Measurements from ENCODE around the gene DDX10.
"Not testable (repeated sequence)": the region's sequence is repeated elsewhere in the genome, so short reads cannot be mapped to it uniquely, and the experiment has no call there.

The DDX10 gene

DNA sequence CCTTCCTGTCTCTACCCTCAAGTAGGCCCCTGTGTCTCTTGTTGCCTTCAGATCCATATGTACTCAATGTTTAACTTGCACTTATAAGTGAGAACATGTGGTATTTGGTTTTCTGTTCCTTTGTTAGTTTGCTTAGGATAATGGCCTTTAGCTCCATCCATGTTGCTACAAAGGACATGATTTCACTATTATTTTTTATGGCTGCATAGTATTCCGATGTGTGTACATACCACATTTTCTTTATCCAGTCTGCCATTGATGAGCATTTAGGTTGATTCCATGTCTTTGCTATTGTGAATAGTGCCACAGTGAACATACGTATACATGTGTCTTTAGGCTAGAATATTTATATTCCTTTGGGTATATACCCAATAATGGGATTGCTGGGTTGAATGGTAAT lies 75.3 kb downstream of the DDX10 start:
- not testable (repeated sequence) for H3K4ac ChIP-seq (ENCODE audit: low read length); DNase-seq (ENCODE audit: low spot score); H4K91ac ChIP-seq (ENCODE audit: low read depth, low read length, poor library complexity); H3K9ac ChIP-seq (ENCODE audit: low read depth, low read length, poor library complexity); H2BK120ac ChIP-seq (ENCODE audit: low read depth, low read length); H3K79me1 ChIP-seq (ENCODE audit: low read depth, low read length); H2BK15ac ChIP-seq (ENCODE audit: low read length); H3K4me3 ChIP-seq (ENCODE audit: low read length in 2 of 2); H3K23ac ChIP-seq (ENCODE audit: low read depth, low read length, poor library complexity); H3K27ac ChIP-seq (replicated peaks; ENCODE audit: low read length); H2BK5ac ChIP-seq (ENCODE audit: low read length); H4K8ac ChIP-seq (ENCODE audit: low read depth, low read length); H3K4me1 ChIP-seq (ENCODE audit: control insufficient read depth in 2 of 2, insufficient read depth in 1 of 2, low read depth in 1 of 2, low read length in 2 of 2); H2AK5ac ChIP-seq (ENCODE audit: low read depth, low read length); H3K27me3 ChIP-seq (ENCODE audit: control insufficient read depth in 3 of 3, insufficient read depth in 3 of 3, low read depth in 1 of 3, low read length in 3 of 3); H3K4me2 ChIP-seq (ENCODE audit: insufficient read depth, low read length, poor library complexity, severe bottlenecking); H3K36me3 ChIP-seq (replicated peaks in 1 of 2; ENCODE audit: control insufficient read depth in 2 of 2, insufficient read depth in 2 of 2, low read length in 2 of 2); H2AFZ ChIP-seq (ENCODE audit: low read length); H3K18ac ChIP-seq (ENCODE audit: low read length); H2BK12ac ChIP-seq (ENCODE audit: low read length); H3K14ac ChIP-seq (ENCODE audit: low read length)
- WGBS, 2 donors (ENCODE audit: extremely low coverage in 2 of 2, insufficient read length in 2 of 2, insufficient replicate concordance in 1 of 2) = no CpG with 5 or more reads among the region's 2 CpGs
- peaks cover 0 to 21% of the 10 kb centered on the region in 2 donors for H3K9me3 ChIP-seq (replicated peaks in 1 of 2; ENCODE audit: control insufficient read depth in 2 of 2, insufficient read depth in 1 of 2, low read depth in 1 of 2, low read length in 2 of 2)

DNA sequence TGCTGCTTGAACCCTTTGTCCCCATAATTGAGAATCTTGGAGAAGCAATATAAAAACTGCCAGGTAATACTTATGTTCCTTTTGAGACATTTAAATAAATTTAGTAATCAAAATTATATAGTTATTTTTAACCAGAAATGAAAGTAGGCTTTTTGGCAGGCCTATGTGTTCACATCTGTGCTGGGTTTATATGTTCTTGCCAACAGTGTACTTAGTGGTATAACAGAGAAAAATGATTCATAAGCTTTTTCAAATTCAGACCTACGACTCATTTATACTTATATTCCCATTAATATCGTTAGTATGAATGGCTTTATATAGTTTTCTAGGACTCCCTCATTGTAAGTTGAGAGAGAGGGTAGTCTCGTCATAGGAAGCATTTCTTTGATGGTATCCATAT lies 79.0 kb downstream of the DDX10 start:
- no peak overlapping the region for H2BK12ac ChIP-seq (ENCODE audit: low read length)
- no peak overlapping the region for H2AFZ ChIP-seq (ENCODE audit: low read length)
- no peaks in the 10 kb centered on the region for H3K27me3 ChIP-seq (ENCODE audit: control insufficient read depth in 3 of 3, insufficient read depth in 3 of 3, low read depth in 1 of 3, low read length in 3 of 3)
- no peak overlapping the region for H2BK5ac ChIP-seq (ENCODE audit: low read length)
- no peak overlapping the region for H4K8ac ChIP-seq (ENCODE audit: low read depth, low read length)
- no peak overlapping the region for H2BK15ac ChIP-seq (ENCODE audit: low read length)
- H3K4me2 ChIP-seq (ENCODE audit: insufficient read depth, low read length, poor library complexity, severe bottlenecking) = no peak overlapping the region
- no peak overlapping the region for H3K18ac ChIP-seq (ENCODE audit: low read length)
- no CpG with 5 or more reads among the region's 3 CpGs for WGBS, 2 donors (ENCODE audit: extremely low coverage in 2 of 2, insufficient read length in 2 of 2, insufficient replicate concordance in 1 of 2)
- H3K9me3 ChIP-seq (replicated peaks in 1 of 2; ENCODE audit: control insufficient read depth in 2 of 2, insufficient read depth in 1 of 2, low read depth in 1 of 2, low read length in 2 of 2) = peaks cover 0 to 15% of the 10 kb centered on the region in 2 donors
- no peaks in the 10 kb centered on the region for H3K36me3 ChIP-seq (replicated peaks in 1 of 2; ENCODE audit: control insufficient read depth in 2 of 2, insufficient read depth in 2 of 2, low read length in 2 of 2)
- H3K4me1 ChIP-seq (ENCODE audit: control insufficient read depth in 2 of 2, insufficient read depth in 1 of 2, low read depth in 1 of 2, low read length in 2 of 2) = no peaks in the 10 kb centered on the region
- H2BK120ac ChIP-seq (ENCODE audit: low read depth, low read length) = no peak overlapping the region
- H2AK5ac ChIP-seq (ENCODE audit: low read depth, low read length) = no peak overlapping the region
- no peak overlapping the region for H3K27ac ChIP-seq (replicated peaks; ENCODE audit: low read length)
- H3K79me1 ChIP-seq (ENCODE audit: low read depth, low read length) = no peaks in the 10 kb centered on the region
- H3K23ac ChIP-seq (ENCODE audit: low read depth, low read length, poor library complexity) = no peak overlapping the region
- H3K9ac ChIP-seq (ENCODE audit: low read depth, low read length, poor library complexity) = no peak overlapping the region
- DNase-seq (ENCODE audit: low spot score) = no peak
- H3K4ac ChIP-seq (ENCODE audit: low read length) = no peak overlapping the region
- H3K14ac ChIP-seq (ENCODE audit: low read length) = no peak overlapping the region
- H3K4me3 ChIP-seq (ENCODE audit: low read length in 2 of 2) = no peak overlapping the region
- no peak overlapping the region for H4K91ac ChIP-seq (ENCODE audit: low read depth, low read length, poor library complexity)

DNA sequence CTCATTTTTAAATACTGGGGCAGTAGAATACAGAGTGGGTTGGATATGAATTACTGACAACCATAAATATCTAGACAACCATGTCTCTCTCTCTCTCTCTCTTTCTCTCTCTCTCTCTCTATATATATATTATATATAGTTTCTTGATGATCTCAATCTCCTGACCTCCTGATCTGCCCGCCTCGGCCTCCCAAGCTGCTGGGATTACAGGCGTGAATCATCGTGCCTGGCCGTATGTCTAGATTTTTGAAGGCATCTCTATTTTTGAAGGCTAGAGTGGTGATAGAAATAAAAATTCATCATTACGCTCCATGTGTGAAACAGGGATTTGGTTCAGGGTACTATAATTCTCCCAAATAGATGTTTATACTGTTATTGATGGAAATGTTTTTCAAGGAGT lies 84.1 kb downstream of the DDX10 start:
- Histone ChIP-seq H3K4me1 (ENCODE audit: control insufficient read depth in 2 of 2, insufficient read depth in 1 of 2, low read depth in 1 of 2, low read length in 2 of 2) (no peaks in the 10 kb centered on the region), H3K23ac (ENCODE audit: low read depth, low read length, poor library complexity) (no peak overlapping the region), H4K91ac (ENCODE audit: low read depth, low read length, poor library complexity) (no peak overlapping the region), H3K4ac (ENCODE audit: low read length) (no peak overlapping the region), H2BK5ac (ENCODE audit: low read length) (no peak overlapping the region), H2BK15ac (ENCODE audit: low read length) (no peak overlapping the region), H3K4me3 (ENCODE audit: low read length in 2 of 2) (no peak overlapping the region), H3K27ac (replicated peaks; ENCODE audit: low read length) (no peak overlapping the region), H2AFZ (ENCODE audit: low read length) (no peak overlapping the region), H2BK120ac (ENCODE audit: low read depth, low read length) (no peak overlapping the region), H3K27me3 (ENCODE audit: control insufficient read depth in 3 of 3, insufficient read depth in 3 of 3, low read depth in 1 of 3, low read length in 3 of 3) (no peaks in the 10 kb centered on the region), H3K36me3 (replicated peaks in 1 of 2; ENCODE audit: control insufficient read depth in 2 of 2, insufficient read depth in 2 of 2, low read length in 2 of 2) (no peaks in the 10 kb centered on the region), H3K4me2 (ENCODE audit: insufficient read depth, low read length, poor library complexity, severe bottlenecking) (no peak overlapping the region), H3K14ac (ENCODE audit: low read length) (no peak overlapping the region), H3K18ac (ENCODE audit: low read length) (no peak overlapping the region), H4K8ac (ENCODE audit: low read depth, low read length) (no peak overlapping the region), H2BK12ac (ENCODE audit: low read length) (no peak overlapping the region), H3K9ac (ENCODE audit: low read depth, low read length, poor library complexity) (no peak overlapping the region), H2AK5ac (ENCODE audit: low read depth, low read length) (no peak overlapping the region), H3K9me3 (replicated peaks in 1 of 2; ENCODE audit: control insufficient read depth in 2 of 2, insufficient read depth in 1 of 2, low read depth in 1 of 2, low read length in 2 of 2) (no peaks in the 10 kb centered on the region), H3K79me1 (ENCODE audit: low read depth, low read length) (no peaks in the 10 kb centered on the region)
- DNase-seq (ENCODE audit: low spot score) = no peak
- WGBS, 2 donors (ENCODE audit: extremely low coverage in 2 of 2, insufficient read length in 2 of 2, insufficient replicate concordance in 1 of 2) = no CpG with 5 or more reads among the region's 6 CpGs

DNA sequence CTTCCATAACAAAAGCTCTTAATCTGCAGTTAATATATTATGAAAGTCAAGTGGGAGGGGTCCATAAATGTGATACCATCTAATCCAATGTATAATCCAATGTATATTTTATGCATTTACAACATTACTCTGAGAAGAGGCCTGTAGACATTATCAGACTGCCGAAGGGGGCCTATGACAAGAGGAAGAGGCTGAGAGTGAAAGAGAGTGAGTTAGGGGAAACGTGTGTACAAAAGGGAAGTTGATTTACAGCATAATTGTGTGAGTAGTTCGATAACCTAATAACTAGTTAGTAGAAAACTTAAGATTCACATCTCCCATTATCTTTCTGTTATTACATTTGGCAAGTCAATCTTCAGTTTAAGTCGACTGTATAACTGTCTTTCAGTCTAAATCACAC lies 86.6 kb downstream of the DDX10 start:
- no CpG with 5 or more reads among the region's 4 CpGs for WGBS, 2 donors (ENCODE audit: extremely low coverage in 2 of 2, insufficient read length in 2 of 2, insufficient replicate concordance in 1 of 2)
- Histone ChIP-seq H3K79me1 (ENCODE audit: low read depth, low read length) (no peaks in the 10 kb centered on the region), H3K4ac (ENCODE audit: low read length) (no peak overlapping the region), H3K27me3 (ENCODE audit: control insufficient read depth in 3 of 3, insufficient read depth in 3 of 3, low read depth in 1 of 3, low read length in 3 of 3) (no peaks in the 10 kb centered on the region), H3K18ac (ENCODE audit: low read length) (no peak overlapping the region), H3K4me1 (ENCODE audit: control insufficient read depth in 2 of 2, insufficient read depth in 1 of 2, low read depth in 1 of 2, low read length in 2 of 2) (peaks cover 3 to 5% of the 10 kb centered on the region in 2 donors), H2BK120ac (ENCODE audit: low read depth, low read length) (no peak overlapping the region), H3K9ac (ENCODE audit: low read depth, low read length, poor library complexity) (no peak overlapping the region), H2AK5ac (ENCODE audit: low read depth, low read length) (no peak overlapping the region), H3K4me2 (ENCODE audit: insufficient read depth, low read length, poor library complexity, severe bottlenecking) (no peak overlapping the region), H3K14ac (ENCODE audit: low read length) (no peak overlapping the region), H2BK15ac (ENCODE audit: low read length) (no peak overlapping the region), H2BK5ac (ENCODE audit: low read length) (no peak overlapping the region), H3K27ac (replicated peaks; ENCODE audit: low read length) (no peak overlapping the region), H3K36me3 (replicated peaks in 1 of 2; ENCODE audit: control insufficient read depth in 2 of 2, insufficient read depth in 2 of 2, low read length in 2 of 2) (no peaks in the 10 kb centered on the region), H4K91ac (ENCODE audit: low read depth, low read length, poor library complexity) (no peak overlapping the region), H2BK12ac (ENCODE audit: low read length) (no peak overlapping the region), H4K8ac (ENCODE audit: low read depth, low read length) (no peak overlapping the region), H3K9me3 (replicated peaks in 1 of 2; ENCODE audit: control insufficient read depth in 2 of 2, insufficient read depth in 1 of 2, low read depth in 1 of 2, low read length in 2 of 2) (no peaks in the 10 kb centered on the region), H3K4me3 (ENCODE audit: low read length in 2 of 2) (no peak overlapping the region), H2AFZ (ENCODE audit: low read length) (no peak overlapping the region), H3K23ac (ENCODE audit: low read depth, low read length, poor library complexity) (no peak overlapping the region)
- DNase-seq (ENCODE audit: low spot score) = no peak

All from neuronal stem cell (in vitro differentiated cells).